ENCODE data around the gene LRRC4C. TPM values are rescaled to one million over a fixed set of nuclear protein-coding genes. Genes with fewer than 3 reads are reported as not detected.

The LRRC4C gene
- total RNA-seq, 1 experiment from 2014 or later = not detected

- CTCF ChIA-PET = no interaction called here
- no peaks in the 10 kb centered on the region for H3K4me1 Mint-ChIP-seq (ENCODE audit: low read depth, unreplicated experiment)
- peaks cover 4% of the 10 kb centered on the region for H3K36me3 Mint-ChIP-seq (ENCODE audit: insufficient read depth, unreplicated experiment)
- BruUV-seq (replicated peaks) = no TSS peak
- H3K9me3 Mint-ChIP-seq (ENCODE audit: low read depth, unreplicated experiment) = peaks cover 2% of the 10 kb centered on the region
- H3K4me3 Mint-ChIP-seq (ENCODE audit: low read depth, unreplicated experiment) = no peak overlapping the region
- H3K27me3 Mint-ChIP-seq (ENCODE audit: unreplicated experiment) = peaks cover 8% of the 10 kb centered on the region
- H3K27ac Mint-ChIP-seq (ENCODE audit: unreplicated experiment) = no peak overlapping the region
- no peak for DNase-seq
- TF ChIP-seq CTCF (IDR thresholded peaks at IDR 0.05; ENCODE audit: unreplicated experiment) = peak; percentile 63
- intact Hi-C loops (cut with micrococcal nuclease; ENCODE audit: unreplicated experiment) = loop anchor here (1.0 kb wide), 1 partner anchor 1063 kb away; no protein-coding TSS in a partner anchor
Observed at GRCh38 chr11:41461057-41461681, 1.7 kb upstream of the LRRC4C start.

- intact Hi-C loops (cut with micrococcal nuclease; ENCODE audit: unreplicated experiment) = no loop called here
- Mint-ChIP-seq H3K36me3 (ENCODE audit: insufficient read depth, unreplicated experiment) (peaks cover 4% of the 10 kb centered on the region), H3K27ac (ENCODE audit: unreplicated experiment) (no peak overlapping the region), H3K4me1 (ENCODE audit: low read depth, unreplicated experiment) (no peaks in the 10 kb centered on the region), H3K9me3 (ENCODE audit: low read depth, unreplicated experiment) (peaks cover 2% of the 10 kb centered on the region), H3K27me3 (ENCODE audit: unreplicated experiment) (peaks cover 8% of the 10 kb centered on the region), H3K4me3 (ENCODE audit: low read depth, unreplicated experiment) (no peak overlapping the region)
- CTCF ChIA-PET = no interaction called here
- TF ChIP-seq CTCF (IDR thresholded peaks at IDR 0.05; ENCODE audit: unreplicated experiment) = no peak
- no peak for DNase-seq
- BruUV-seq (replicated peaks) = no TSS peak
Observed at GRCh38 chr11:41458641-41459040, 811 bp downstream of the LRRC4C start.

- H3K9me3 Mint-ChIP-seq (ENCODE audit: low read depth, unreplicated experiment) = peaks cover 2% of the 10 kb centered on the region
- no peak for DNase-seq
- CTCF ChIA-PET = no interaction called here
- H3K27ac Mint-ChIP-seq (ENCODE audit: unreplicated experiment) = no peak overlapping the region
- H3K36me3 Mint-ChIP-seq (ENCODE audit: insufficient read depth, unreplicated experiment) = peaks cover 4% of the 10 kb centered on the region
- TF ChIP-seq CTCF (IDR thresholded peaks at IDR 0.05; ENCODE audit: unreplicated experiment) = no peak
- no peak overlapping the region for H3K4me3 Mint-ChIP-seq (ENCODE audit: low read depth, unreplicated experiment)
- no TSS peak for BruUV-seq (replicated peaks)
- H3K27me3 Mint-ChIP-seq (ENCODE audit: unreplicated experiment) = peaks cover 8% of the 10 kb centered on the region
- intact Hi-C loops (cut with micrococcal nuclease; ENCODE audit: unreplicated experiment) = no loop called here
- no peaks in the 10 kb centered on the region for H3K4me1 Mint-ChIP-seq (ENCODE audit: low read depth, unreplicated experiment)
Observed at GRCh38 chr11:41458154-41458553, 1.3 kb downstream of the LRRC4C start.

GRCh38 chr11:41457216-41458014, 2.0 kb downstream of the LRRC4C start:
- BruUV-seq (replicated peaks) = no TSS peak

More at GRCh38 chr11:41457216-41458014, 2.0 kb downstream of the LRRC4C start:
- DNase-seq = no peak
- Mint-ChIP-seq H3K27ac (ENCODE audit: unreplicated experiment) (no peak overlapping the region), H3K27me3 (ENCODE audit: unreplicated experiment) (peaks cover 8% of the 10 kb centered on the region), H3K4me3 (ENCODE audit: low read depth, unreplicated experiment) (no peak overlapping the region), H3K36me3 (ENCODE audit: insufficient read depth, unreplicated experiment) (peaks cover 4% of the 10 kb centered on the region), H3K4me1 (ENCODE audit: low read depth, unreplicated experiment) (no peaks in the 10 kb centered on the region), H3K9me3 (ENCODE audit: low read depth, unreplicated experiment) (no peaks in the 10 kb centered on the region)
- CTCF ChIA-PET = no interaction called here
- intact Hi-C loops (cut with micrococcal nuclease; ENCODE audit: unreplicated experiment) = no loop called here
- no peak for TF ChIP-seq CTCF (IDR thresholded peaks at IDR 0.05; ENCODE audit: unreplicated experiment)
